ENCODE data around the gene GNB5.

DNA sequence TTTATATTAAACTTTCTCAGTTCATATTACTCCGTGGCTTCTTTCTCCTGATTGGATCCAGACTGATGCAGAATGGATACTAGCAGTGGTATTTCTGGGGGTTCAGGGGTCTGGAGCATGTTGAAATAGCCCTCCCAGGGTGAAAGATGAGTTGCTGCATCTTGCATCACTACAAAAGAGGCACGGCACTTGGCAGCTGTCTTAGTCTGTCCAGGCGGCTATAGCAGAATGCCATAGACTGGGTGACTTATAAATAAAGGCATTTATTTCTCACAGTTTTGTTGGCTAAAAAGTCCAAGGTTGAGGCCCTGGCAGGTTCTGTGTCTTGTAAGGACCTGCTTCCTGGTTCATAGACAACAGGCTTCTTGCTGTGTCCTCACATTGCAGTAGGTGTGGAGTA lies 78.0 kb downstream of the GNB5 start:
- TF ChIP-seq, protein P1, sequence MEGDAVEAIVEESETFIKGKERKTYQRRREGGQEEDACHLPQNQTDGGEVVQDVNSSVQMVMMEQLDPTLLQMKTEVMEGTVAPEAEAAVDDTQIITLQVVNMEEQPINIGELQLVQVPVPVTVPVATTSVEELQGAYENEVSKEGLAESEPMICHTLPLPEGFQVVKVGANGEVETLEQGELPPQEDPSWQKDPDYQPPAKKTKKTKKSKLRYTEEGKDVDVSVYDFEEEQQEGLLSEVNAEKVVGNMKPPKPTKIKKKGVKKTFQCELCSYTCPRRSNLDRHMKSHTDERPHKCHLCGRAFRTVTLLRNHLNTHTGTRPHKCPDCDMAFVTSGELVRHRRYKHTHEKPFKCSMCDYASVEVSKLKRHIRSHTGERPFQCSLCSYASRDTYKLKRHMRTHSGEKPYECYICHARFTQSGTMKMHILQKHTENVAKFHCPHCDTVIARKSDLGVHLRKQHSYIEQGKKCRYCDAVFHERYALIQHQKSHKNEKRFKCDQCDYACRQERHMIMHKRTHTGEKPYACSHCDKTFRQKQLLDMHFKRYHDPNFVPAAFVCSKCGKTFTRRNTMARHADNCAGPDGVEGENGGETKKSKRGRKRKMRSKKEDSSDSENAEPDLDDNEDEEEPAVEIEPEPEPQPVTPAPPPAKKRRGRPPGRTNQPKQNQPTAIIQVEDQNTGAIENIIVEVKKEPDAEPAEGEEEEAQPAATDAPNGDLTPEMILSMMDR (IDR thresholded peaks at IDR 0.05; ENCODE audit: insufficient read depth, low read depth, low read length), result no peak
- TF ChIP-seq EZH2 (IDR thresholded peaks at IDR 0.05; ENCODE audit: insufficient read depth, low read length), result no peak
